Fibroblast of pulmonary artery (primary cell): ENCODE measurements around the gene ANKRD16.
"Not testable (repeated sequence)": the region's sequence is repeated elsewhere in the genome, so short reads cannot be mapped to it uniquely, and the experiment has no call there.

Source experiments
- DNase-seq: peaks from one replicate; pipeline ENCODE4 v3.0.0-alpha.2; 2010; ENCODE audit warnings: low read depth
- H3K4me3 ChIP-seq: replicated peaks from 2 replicates; pipeline ENCODE4 v1.5.1; 2011; ENCODE audit warnings: low read depth, mild to moderate bottlenecking, control low read depth, low read length, moderate library complexity
- TF ChIP-seq, protein P1 (sequence below): IDR thresholded peaks from 2 replicates; pipeline ENCODE4 v1.5.1; 2011; ENCODE audit warnings: mild to moderate bottlenecking, control low read depth, low read length, inconsistent platforms; ENCODE audit errors: missing control alignments

The ANKRD16 gene

GRCh38 chr10:5828725-5829124, 61.0 kb downstream of the ANKRD16 start:
- no peak overlapping the region for H3K4me3 ChIP-seq
- TF ChIP-seq, protein P1, sequence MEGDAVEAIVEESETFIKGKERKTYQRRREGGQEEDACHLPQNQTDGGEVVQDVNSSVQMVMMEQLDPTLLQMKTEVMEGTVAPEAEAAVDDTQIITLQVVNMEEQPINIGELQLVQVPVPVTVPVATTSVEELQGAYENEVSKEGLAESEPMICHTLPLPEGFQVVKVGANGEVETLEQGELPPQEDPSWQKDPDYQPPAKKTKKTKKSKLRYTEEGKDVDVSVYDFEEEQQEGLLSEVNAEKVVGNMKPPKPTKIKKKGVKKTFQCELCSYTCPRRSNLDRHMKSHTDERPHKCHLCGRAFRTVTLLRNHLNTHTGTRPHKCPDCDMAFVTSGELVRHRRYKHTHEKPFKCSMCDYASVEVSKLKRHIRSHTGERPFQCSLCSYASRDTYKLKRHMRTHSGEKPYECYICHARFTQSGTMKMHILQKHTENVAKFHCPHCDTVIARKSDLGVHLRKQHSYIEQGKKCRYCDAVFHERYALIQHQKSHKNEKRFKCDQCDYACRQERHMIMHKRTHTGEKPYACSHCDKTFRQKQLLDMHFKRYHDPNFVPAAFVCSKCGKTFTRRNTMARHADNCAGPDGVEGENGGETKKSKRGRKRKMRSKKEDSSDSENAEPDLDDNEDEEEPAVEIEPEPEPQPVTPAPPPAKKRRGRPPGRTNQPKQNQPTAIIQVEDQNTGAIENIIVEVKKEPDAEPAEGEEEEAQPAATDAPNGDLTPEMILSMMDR, result no peak
- no peak for DNase-seq

DNA sequence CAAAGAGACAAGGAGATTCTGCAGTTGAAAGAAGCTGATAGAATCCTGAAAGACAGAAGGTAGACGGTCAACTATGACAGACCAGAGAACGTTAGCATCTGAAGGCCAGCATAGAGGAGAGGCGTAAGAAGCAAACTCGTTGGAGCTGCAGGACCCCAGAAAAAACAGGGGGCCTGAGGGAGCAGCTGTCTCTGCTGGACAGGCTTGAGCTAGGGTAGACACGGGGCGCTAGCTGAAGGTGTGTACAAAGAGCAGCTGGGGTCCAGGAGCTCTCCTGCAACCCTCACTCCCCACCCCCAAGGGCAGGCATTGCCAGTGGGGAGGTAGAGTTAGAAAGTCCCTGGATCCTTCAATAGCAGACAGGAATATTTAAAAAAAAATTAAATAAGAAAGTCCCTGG, 61.9 kb downstream of the ANKRD16 start:
- no peak for DNase-seq
- H3K4me3 ChIP-seq, result no peak overlapping the region
- TF ChIP-seq, protein P1, result no peak

GRCh38 chr10:5826511-5826910, 63.2 kb downstream of the ANKRD16 start:
- not testable (repeated sequence) for H3K4me3 ChIP-seq, DNase-seq

DNA sequence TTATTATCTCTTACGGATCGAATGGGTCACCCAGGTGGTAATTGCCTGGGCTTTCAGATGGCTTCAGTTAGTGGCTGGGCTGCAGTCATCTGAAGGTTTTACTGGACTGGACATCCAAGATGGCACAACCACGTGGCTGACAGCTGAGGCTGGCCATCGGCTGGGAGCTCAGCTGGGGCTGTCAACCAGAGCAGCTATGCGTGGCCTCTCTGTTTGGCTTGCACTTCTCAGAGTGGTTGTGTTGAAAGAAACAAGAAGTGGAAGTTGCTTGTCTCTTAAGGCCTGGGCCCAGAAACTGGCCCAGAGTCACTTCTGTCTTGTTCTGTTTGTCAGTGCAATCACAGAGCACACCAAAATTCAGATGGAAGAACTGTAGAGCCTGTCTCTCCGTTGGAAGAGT, 70.8 kb downstream of the ANKRD16 start:
- DNase-seq, result no peak
- TF ChIP-seq, protein P1, result no peak
- H3K4me3 ChIP-seq, result no peak overlapping the region

DNA sequence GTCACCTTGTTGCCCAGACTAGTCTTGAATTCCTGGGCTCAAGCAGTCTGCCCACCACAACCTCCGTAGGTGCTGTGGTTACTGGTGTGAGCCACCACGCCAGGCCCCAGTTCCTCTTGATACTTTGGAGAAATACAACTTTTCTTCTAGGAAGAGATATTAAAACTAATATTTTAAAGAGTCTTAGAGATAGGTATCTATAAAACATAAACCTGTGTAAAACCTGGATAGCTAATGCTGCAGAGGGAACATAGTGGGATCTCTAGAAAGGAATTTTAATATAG, 71.7 kb downstream of the ANKRD16 start:
- DNase-seq, result no peak
- TF ChIP-seq, protein P1, result no peak
- H3K4me3 ChIP-seq, result no peak overlapping the region

DNA sequence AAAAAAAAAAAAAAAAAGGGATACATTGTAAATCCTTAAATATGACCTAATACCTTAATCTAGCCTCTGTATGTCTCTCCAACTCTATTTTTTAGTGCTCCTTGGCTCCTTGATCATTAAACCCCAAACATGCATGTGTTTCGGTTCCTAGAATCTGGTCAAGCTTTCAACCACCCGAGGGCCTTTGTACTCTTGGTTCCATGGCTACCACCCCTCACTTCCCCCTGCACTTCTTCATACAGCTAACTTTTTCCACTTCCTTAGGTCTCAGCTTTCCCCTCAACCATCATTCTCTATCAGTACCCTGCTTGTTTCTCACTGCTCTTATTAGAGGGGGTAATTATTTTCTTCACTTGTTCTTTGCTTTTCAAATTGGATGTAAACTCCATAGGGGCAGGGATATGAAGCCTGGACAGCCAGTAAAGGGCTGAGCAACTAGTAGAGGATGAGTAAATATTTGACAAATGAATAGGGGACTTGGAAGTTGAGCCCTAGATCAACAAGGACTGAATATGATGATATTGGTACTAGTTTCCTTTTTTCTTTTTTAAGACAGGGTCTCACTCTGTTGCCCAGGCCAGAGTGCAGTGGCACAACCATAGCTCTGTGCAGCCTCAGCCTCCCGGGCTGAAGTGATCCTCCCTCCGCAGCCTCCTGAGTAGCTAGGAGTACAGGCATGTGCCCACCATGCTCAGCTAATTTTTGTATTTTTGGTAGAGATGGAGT, 72.2 kb downstream of the ANKRD16 start:
- no peak overlapping the region for H3K4me3 ChIP-seq
- no peak for DNase-seq
- TF ChIP-seq, protein P1, result no peak

GRCh38 chr10:5816170-5816569, 73.5 kb downstream of the ANKRD16 start:
- TF ChIP-seq, protein P1, result no peak
- DNase-seq, result no peak
- no peak overlapping the region for H3K4me3 ChIP-seq
